Colonic mucosa (tissue), 4 donors: ENCODE results near the gene UBE2QL1. TPM values are rescaled to one million over a fixed set of nuclear protein-coding genes. Genes with fewer than 3 reads are reported as not detected.

Source experiments
- DNase-seq: peaks from one replicate; pipeline ENCODE4 v3.0.0-alpha.2; 2020
- H3K27ac ChIP-seq: fragments of 200-600 bp; one replicate; pipeline ENCODE4 v1.8.0; 2021
- H3K27me3 ChIP-seq: fragments of 200-600 bp; one replicate; pipeline ENCODE4 v1.8.0; 2021
- H3K36me3 ChIP-seq: fragments of 200-600 bp; one replicate; pipeline ENCODE4 v1.8.0; 2021
- H3K4me1 ChIP-seq: fragments of 200-600 bp; one replicate; pipeline ENCODE4 v1.8.0; 2021; ENCODE audit warnings: mild to moderate bottlenecking
- H3K4me3 ChIP-seq: fragments of 200-600 bp; one replicate; pipeline ENCODE4 v1.8.0; 2021
- H3K9ac ChIP-seq, 2 donors: one replicate each; pipeline ENCODE4 v1.7.0; 2013; ENCODE audit warnings: control low read depth in 2 of 2, low read depth in 2 of 2, low read length in 2 of 2
- H3K9me3 ChIP-seq: fragments of 200-600 bp; one replicate; pipeline ENCODE4 v1.8.0; 2021
- intact Hi-C: fragments of 100-400 bp; cut with DNase I; formaldehyde crosslinking; loops from one replicate; pipeline ENCODE4 v1.14.1; 2022
- total RNA-seq, 2 donors: library from RNA; stranded (reverse); fragmentation: NEBNext Ultra II Directional in 1 of 2; extraction: Animal tissue kit (Norgen Biotek cat#: 25700) in 1 of 2; gene quantifications; one replicate each; pipeline ENCODE4 v1.2.1, GENCODE V29; 2021
- TF ChIP-seq, protein P1 (sequence below): fragments of 200-600 bp; IDR thresholded peaks from one replicate; pipeline ENCODE4 v1.8.0; 2022; ENCODE audit warnings: antibody characterized with exemption, mild to moderate bottlenecking
- donor health status: healthy.
- donor health status: DM: no; HTN: no; CAD: no.
- donor health status: DM: no; HTN: no; CAD: no.

UBE2QL1 gene
- total RNA-seq, 2 donors from 2014 or later = 0.12 to 0.35 TPM

DNA sequence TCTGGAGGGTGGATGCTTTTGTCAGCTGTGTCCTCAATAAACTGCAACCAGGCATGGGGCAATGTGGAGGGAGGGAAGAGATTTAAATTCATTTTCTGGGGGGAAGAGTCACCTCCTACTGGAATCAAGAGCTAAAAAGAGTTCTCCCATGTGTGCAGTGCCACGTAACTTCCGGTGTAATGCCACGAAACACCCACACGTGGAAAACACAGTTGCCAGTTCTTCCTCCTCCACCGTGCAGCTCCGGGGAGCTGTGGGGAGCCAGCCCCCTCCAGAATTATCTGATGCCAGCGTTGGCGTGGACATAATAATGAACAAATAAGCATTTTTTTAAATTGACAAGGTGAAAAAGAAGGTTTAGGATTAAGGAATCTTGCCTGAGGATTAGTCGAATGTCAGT lies 38.2 kb upstream of the UBE2QL1 start:
- TF ChIP-seq, protein P1, sequence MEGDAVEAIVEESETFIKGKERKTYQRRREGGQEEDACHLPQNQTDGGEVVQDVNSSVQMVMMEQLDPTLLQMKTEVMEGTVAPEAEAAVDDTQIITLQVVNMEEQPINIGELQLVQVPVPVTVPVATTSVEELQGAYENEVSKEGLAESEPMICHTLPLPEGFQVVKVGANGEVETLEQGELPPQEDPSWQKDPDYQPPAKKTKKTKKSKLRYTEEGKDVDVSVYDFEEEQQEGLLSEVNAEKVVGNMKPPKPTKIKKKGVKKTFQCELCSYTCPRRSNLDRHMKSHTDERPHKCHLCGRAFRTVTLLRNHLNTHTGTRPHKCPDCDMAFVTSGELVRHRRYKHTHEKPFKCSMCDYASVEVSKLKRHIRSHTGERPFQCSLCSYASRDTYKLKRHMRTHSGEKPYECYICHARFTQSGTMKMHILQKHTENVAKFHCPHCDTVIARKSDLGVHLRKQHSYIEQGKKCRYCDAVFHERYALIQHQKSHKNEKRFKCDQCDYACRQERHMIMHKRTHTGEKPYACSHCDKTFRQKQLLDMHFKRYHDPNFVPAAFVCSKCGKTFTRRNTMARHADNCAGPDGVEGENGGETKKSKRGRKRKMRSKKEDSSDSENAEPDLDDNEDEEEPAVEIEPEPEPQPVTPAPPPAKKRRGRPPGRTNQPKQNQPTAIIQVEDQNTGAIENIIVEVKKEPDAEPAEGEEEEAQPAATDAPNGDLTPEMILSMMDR = no peak
- H3K9me3 ChIP-seq = no peaks in the 10 kb centered on the region
- no peak overlapping the region for H3K9ac ChIP-seq
- no peaks in the 10 kb centered on the region for H3K4me1 ChIP-seq
- H3K4me3 ChIP-seq = no peak overlapping the region
- intact Hi-C loops = no loop called here
- no peaks in the 10 kb centered on the region for H3K27me3 ChIP-seq
- H3K27ac ChIP-seq = no peak overlapping the region
- no peaks in the 10 kb centered on the region for H3K36me3 ChIP-seq
- no peak for DNase-seq

DNA sequence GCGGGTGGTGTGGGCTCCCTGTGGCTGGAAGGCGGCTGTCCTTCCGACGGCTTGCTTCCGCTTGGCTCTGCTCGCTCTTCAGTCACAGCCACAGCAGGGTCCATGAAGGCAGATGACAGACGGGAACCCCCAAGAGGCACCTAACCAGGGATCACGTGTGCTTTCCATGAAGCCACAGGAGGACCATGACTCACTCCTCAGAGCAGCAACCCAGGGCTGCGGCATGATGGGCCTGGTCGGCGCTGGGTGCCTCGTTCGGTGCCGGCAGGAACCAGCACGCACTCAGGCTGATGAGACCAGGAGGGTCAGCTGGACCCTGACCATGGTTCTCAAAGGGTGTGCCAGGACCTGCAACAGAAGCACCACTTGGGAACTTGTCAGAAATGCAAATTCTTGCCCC lies 37.5 kb upstream of the UBE2QL1 start:
- intact Hi-C loops = no loop called here
- H3K9ac ChIP-seq = no peak overlapping the region
- no peaks in the 10 kb centered on the region for H3K27me3 ChIP-seq
- no peaks in the 10 kb centered on the region for H3K9me3 ChIP-seq
- no peak overlapping the region for H3K4me3 ChIP-seq
- DNase-seq = no peak
- TF ChIP-seq, protein P1 = no peak
- H3K4me1 ChIP-seq = no peaks in the 10 kb centered on the region
- no peak overlapping the region for H3K27ac ChIP-seq
- no peaks in the 10 kb centered on the region for H3K36me3 ChIP-seq

DNA sequence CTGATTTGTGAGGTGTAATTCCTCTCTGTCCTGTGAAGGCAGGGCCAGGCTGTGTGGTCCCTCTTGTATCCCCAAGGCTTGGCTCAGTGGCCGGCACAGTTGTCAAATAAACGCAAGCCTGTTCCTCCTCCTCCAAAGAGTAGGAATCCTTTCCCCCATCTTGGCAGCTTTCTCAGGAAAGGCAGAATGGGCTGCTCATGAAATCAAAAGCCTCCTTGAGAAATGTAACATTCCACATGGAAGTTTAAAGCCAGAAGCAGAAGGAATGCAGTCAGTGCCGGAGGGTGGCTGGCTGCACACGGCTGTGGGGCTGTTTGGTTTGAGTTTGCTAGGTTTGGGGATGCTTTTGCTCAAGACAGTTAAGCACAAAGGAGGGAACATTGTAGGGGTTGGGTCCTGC lies 35.8 kb upstream of the UBE2QL1 start:
- TF ChIP-seq, protein P1 = no peak
- intact Hi-C loops = no loop called here
- DNase-seq = no peak
- no peaks in the 10 kb centered on the region for H3K9me3 ChIP-seq
- no peaks in the 10 kb centered on the region for H3K4me1 ChIP-seq
- no peak overlapping the region for H3K27ac ChIP-seq
- H3K27me3 ChIP-seq = no peaks in the 10 kb centered on the region
- no peak overlapping the region for H3K4me3 ChIP-seq
- no peak overlapping the region for H3K9ac ChIP-seq
- H3K36me3 ChIP-seq = no peaks in the 10 kb centered on the region

- Histone ChIP-seq H3K9me3 (no peaks in the 10 kb centered on the region), H3K36me3 (no peaks in the 10 kb centered on the region), H3K4me3 (no peak overlapping the region), H3K27me3 (no peaks in the 10 kb centered on the region), H3K27ac (no peak overlapping the region), H3K9ac (no peak overlapping the region), H3K4me1 (no peaks in the 10 kb centered on the region)
- intact Hi-C loops = no loop called here
- TF ChIP-seq, protein P1 = no peak
- no peak for DNase-seq
These were observed 31.0 kb upstream of the UBE2QL1 start for GRCh38 chr5:6417657-6418056.

GRCh38 chr5:6418679-6419276 lies 29.9 kb upstream of the UBE2QL1 start:
- Histone ChIP-seq H3K27me3 (no peaks in the 10 kb centered on the region), H3K4me1 (no peaks in the 10 kb centered on the region), H3K9ac (no peak overlapping the region), H3K27ac (no peak overlapping the region), H3K36me3 (no peaks in the 10 kb centered on the region), H3K9me3 (no peaks in the 10 kb centered on the region), H3K4me3 (no peak overlapping the region)
- TF ChIP-seq, protein P1 = no peak
- DNase-seq = no peak
- intact Hi-C loops = no loop called here
